ENCODE data around the gene IGFL4.
A peak's percentile ranks its signal among the peaks of the same experiment; 100 is the strongest.

IGFL4 gene

GRCh38 chr19:46076951-46077814 is 36.4 kb upstream of the IGFL4 start:
- peak overlapping the region; percentile 26; the same call in 1 of the 2 replicates for H3K4me3 ChIP-seq (ENCODE audit: low read depth, low read length)
- CTCF ChIA-PET = interaction anchor here (0.6 to 10.3 kb wide), 32 partner anchors 11 to 461 kb away, joined by 3 to 523 read pairs (median 4); partner anchors contain the start of genes IGFL4 and PGLYRP1
- POLR2A ChIA-PET = interaction anchor here (0.7 to 1.6 kb wide), 2 partner anchors 41 to 49 kb away, joined by 3 read pairs; no protein-coding TSS in a partner anchor
- TF ChIP-seq, protein P1, sequence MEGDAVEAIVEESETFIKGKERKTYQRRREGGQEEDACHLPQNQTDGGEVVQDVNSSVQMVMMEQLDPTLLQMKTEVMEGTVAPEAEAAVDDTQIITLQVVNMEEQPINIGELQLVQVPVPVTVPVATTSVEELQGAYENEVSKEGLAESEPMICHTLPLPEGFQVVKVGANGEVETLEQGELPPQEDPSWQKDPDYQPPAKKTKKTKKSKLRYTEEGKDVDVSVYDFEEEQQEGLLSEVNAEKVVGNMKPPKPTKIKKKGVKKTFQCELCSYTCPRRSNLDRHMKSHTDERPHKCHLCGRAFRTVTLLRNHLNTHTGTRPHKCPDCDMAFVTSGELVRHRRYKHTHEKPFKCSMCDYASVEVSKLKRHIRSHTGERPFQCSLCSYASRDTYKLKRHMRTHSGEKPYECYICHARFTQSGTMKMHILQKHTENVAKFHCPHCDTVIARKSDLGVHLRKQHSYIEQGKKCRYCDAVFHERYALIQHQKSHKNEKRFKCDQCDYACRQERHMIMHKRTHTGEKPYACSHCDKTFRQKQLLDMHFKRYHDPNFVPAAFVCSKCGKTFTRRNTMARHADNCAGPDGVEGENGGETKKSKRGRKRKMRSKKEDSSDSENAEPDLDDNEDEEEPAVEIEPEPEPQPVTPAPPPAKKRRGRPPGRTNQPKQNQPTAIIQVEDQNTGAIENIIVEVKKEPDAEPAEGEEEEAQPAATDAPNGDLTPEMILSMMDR (IDR thresholded peaks at IDR 0.05; ENCODE audit: insufficient read depth, low read length, missing control alignments) = peak; percentile 91
- peak; percentile 9 for DNase-seq (ENCODE audit: low read depth, low spot score)

DNA sequence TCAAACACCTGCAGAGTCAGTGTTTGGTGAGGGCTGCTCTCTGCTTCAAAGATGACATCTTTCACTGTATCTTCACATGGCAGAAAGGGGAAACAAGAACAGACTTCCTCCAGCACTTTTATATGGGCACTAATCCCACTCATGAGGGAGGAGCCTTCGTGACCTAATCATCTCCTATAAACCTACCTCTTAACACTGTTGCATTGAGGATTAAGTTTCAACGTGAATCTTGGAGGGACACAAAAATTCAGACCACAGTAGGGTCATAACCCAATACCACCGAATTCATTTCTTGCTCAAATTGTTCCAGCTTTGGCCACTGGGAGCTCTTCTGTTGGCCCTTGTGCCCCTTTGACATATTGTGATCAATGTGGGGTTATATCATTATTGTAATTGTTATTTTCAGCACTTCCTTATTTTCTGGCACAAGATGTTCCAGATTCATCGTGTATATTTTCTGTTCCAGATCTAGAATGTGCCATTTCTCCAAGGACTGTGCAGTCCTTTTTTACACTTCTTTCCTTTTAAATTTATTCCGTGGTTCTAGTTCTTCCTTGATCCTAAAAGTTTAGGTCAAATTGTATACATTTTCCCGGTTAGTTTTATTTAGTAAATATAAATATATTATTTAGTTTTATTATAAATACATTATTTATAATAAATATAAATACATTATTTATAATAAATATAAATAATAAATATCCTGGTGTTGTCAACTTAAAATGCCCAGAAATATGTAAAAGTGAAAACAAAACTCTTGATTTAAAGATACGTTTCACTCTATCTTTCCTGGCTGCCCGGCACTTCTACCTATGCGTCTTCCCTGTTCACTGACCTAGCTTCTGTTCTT is 35.5 kb upstream of the IGFL4 start:
- ChIA-PET CTCF (interaction anchor here (0.7 to 10.3 kb wide), 17 partner anchors 10 to 208 kb away, joined by 3 to 523 read pairs (median 7); partner anchors contain the start of genes IGFL4 and PGLYRP1), POLR2A (interaction anchor here (1.6 kb wide), 1 partner anchor 48 kb away, joined by 3 read pairs; no protein-coding TSS in a partner anchor)
- TF ChIP-seq, protein P1 (IDR thresholded peaks at IDR 0.05; ENCODE audit: insufficient read depth, low read length, missing control alignments) = no peak
- DNase-seq (ENCODE audit: low read depth, low spot score) = no peak
- no peak overlapping the region for H3K4me3 ChIP-seq (ENCODE audit: low read depth, low read length)

DNA sequence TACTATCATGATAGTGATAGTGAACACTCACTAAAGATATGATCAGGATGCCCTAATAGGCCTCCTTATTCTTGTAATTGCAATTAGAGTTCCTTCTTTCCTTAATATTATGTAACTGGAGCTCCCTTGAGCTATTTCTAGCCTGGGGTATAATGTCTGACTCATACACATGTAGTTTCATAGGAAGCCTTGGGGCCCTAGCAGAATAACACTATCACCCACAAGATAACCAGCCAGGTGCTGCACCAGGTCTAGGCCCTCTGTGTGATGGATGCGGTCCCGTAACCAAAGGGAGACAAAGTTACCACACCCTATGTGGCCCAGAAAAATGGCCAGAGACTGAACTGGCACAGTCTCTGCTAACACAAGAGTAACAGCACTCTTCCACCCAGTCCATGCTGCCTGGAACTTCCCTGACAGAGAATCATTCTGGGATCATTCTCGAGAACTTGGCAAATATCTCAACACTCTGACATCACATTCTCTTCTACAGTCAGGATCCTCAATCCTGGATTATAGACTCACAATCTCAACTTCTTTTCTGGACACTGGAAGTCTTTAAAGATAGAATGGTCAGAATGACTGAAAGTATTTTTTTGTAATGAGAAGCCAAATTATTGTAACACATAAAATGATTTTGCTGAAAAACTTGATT is 32.6 kb upstream of the IGFL4 start:
- POLR2A ChIA-PET = no interaction called here
- TF ChIP-seq, protein P1 (IDR thresholded peaks at IDR 0.05; ENCODE audit: insufficient read depth, low read length, missing control alignments) = no peak
- no peak overlapping the region for H3K4me3 ChIP-seq (ENCODE audit: low read depth, low read length)
- CTCF ChIA-PET = interaction anchor here (1.1 to 4.1 kb wide), 5 partner anchors 14 to 53 kb away, joined by 3 to 73 read pairs (median 11); no protein-coding TSS in a partner anchor
- no peak for DNase-seq (ENCODE audit: low read depth, low spot score)

DNA sequence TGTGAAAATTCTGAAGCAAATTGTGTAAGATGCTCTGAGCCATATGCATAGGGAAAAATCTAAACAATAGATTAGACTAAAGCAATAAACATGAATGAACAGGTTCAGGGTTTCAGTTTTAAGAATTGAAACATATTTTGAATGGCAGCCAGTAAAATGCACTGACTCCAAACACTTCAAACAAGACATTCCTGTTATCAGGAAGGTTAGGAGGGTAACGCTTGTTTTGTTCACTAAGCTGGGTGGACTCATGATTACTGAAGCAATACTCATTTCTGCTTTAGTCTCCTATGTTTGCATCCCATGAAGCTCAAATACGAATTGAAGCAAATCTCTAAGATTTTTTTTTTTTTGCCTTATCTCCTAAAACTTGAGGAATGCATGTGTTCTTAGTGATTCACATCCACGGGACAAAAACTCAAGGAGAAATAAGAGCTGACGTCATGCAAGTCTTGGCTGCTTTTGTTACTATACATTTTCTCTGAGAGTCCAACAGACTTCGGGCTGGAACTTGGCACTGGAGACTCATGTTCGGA is 29.1 kb upstream of the IGFL4 start:
- DNase-seq (ENCODE audit: low read depth, low spot score) = peak; percentile 80
- POLR2A ChIA-PET = interaction anchor here (0.7 kb wide), 1 partner anchor 14 kb away, joined by 5 read pairs; no protein-coding TSS in a partner anchor
- CTCF ChIA-PET = interaction anchor here (0.7 to 1.8 kb wide), 9 partner anchors 10 to 195 kb away, joined by 3 to 23 read pairs (median 3); no protein-coding TSS in a partner anchor
- TF ChIP-seq, protein P1 (IDR thresholded peaks at IDR 0.05; ENCODE audit: insufficient read depth, low read length, missing control alignments) = no peak
- H3K4me3 ChIP-seq (ENCODE audit: low read depth, low read length) = no peak overlapping the region

DNA sequence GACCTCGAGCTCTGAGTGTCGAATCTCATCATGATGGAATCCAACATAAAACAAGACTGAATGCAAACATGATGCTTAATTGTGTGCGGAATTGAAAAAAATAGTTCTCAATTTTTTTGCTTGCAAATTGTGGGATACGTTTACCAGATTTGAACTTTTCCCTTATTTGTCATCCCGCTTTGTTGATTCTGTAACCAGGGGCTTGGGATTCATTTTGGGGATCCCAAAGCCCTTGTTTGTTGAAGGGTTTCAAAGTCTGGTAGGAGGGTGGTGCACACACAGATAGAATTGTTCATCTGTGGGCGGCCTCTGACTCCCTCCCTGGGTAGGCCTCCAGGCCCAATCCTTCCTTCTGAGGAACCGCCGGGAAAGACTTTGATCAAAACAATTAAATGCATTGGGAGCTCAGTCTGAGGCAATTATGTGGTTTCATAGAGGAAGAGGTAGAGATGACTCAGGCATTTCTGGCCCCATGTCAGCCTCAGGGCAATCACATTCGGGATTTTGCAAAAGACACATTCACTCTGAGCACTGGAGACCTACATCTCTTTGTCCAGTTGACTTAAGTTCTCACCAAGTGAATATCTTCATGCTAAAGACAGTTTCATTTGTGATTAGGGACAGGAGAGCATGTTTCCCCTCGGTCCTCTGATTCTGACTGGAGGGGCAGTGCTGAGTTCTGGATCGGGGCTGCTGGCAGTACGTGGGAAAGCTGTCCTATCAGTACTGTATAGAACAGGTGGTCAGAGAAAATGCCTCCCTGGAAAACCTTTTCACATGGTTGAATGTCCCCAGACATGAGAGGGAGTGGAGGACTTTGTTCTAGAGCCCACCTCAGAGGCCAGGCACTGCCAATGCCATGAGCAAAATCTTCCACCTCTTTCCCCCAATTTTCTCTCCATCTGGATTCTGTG is 27.8 kb upstream of the IGFL4 start:
- DNase-seq (ENCODE audit: low read depth, low spot score) = peak; percentile 52
- POLR2A ChIA-PET = no interaction called here
- H3K4me3 ChIP-seq (ENCODE audit: low read depth, low read length) = no peak overlapping the region
- CTCF ChIA-PET = interaction anchor here (3.1 to 7.7 kb wide), 4 partner anchors 10 to 196 kb away, joined by 12 to 70 read pairs (median 30); no protein-coding TSS in a partner anchor
- TF ChIP-seq, protein P1 (IDR thresholded peaks at IDR 0.05; ENCODE audit: insufficient read depth, low read length, missing control alignments) = no peak
